Measurements from ENCODE around the gene LEMD1.

GRCh38 chr1:205436776-205437410, 15.0 kb upstream of the LEMD1 start:
- TF ChIP-seq PPARA (CRISPR knock-in tag; IDR thresholded peaks at IDR 0.05; ENCODE audit: borderline replicate concordance) (no peak), ZFP30 (CRISPR knock-in tag; IDR thresholded peaks at IDR 0.05) (no peak), ZNF70 (CRISPR knock-in tag; IDR thresholded peaks at IDR 0.05) (no peak), BACH2 (CRISPR knock-in tag; IDR thresholded peaks at IDR 0.05; ENCODE audit: borderline replicate concordance) (no peak), TOX (CRISPR knock-in tag; IDR thresholded peaks at IDR 0.05; ENCODE audit: borderline replicate concordance) (no peak), ESRRG (CRISPR knock-in tag; IDR thresholded peaks at IDR 0.05) (no peak), RARB (CRISPR knock-in tag; IDR thresholded peaks at IDR 0.05) (no peak), PATZ1 (CRISPR knock-in tag; IDR thresholded peaks at IDR 0.05; ENCODE audit: borderline replicate concordance) (no peak), GLIS3 (CRISPR knock-in tag; IDR thresholded peaks at IDR 0.05) (no peak), ZNF565 (CRISPR knock-in tag; conservative IDR thresholded peaks at IDR 0.05; ENCODE audit: low read depth) (no peak), TSHZ2 (CRISPR knock-in tag; IDR thresholded peaks at IDR 0.05) (no peak)
- TF ChIP-seq, protein P1, sequence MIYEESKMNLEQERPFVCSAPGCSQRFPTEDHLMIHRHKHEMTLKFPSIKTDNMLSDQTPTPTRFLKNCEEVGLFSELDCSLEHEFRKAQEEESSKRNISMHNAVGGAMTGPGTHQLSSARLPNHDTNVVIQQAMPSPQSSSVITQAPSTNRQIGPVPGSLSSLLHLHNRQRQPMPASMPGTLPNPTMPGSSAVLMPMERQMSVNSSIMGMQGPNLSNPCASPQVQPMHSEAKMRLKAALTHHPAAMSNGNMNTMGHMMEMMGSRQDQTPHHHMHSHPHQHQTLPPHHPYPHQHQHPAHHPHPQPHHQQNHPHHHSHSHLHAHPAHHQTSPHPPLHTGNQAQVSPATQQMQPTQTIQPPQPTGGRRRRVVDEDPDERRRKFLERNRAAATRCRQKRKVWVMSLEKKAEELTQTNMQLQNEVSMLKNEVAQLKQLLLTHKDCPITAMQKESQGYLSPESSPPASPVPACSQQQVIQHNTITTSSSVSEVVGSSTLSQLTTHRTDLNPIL (CRISPR knock-in tag; IDR thresholded peaks at IDR 0.05; ENCODE audit: low read depth), result no peak

Data from SK-N-SH treated with all-trans-retinoic acid at 6 μM for 48 hours (cell line).